Measurements from ENCODE around the gene AOX1. TPM values are rescaled to one million over a fixed set of nuclear protein-coding genes. Genes with fewer than 3 reads are reported as not detected.

AOX1 gene
- polyA plus RNA-seq, 1 of the 3 experiments (the other 2 are of a cell fraction): 3.3 TPM

DNA sequence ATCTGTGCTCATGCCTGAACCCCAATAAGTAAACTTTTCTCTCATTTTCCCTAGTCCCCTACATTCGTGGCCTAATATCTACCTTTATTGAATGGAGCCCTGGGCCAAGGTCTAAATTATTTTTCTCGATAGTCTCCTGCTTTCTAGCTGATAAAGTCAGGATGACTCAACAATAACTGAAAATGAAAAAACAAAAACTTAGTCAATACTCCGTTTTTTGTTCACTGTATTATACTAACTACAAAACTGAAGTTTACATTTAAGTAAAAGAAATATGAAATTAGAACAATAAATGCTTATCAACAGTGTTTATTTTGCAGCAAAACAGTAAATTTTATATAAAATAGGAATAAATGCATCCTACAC, 32.2 kb downstream of the AOX1 start:
- CTCF ChIA-PET: interaction anchor here (0.7 to 2.9 kb wide), 6 partner anchors 32 to 118 kb away, joined by 3 to 17 read pairs (median 4); partner anchors contain the start of gene AOX1
- Histone ChIP-seq H3K27ac (ENCODE audit: low read depth in 2 of 2, low read length in 1 of 2) (peak overlapping the region in 1 of 2 experiments; percentile 34; a peak in 1 of 4 replicates), H3K4me1 (ENCODE audit: control insufficient read depth in 1 of 2, insufficient read depth in 2 of 2, low read depth in 1 of 2, low read length in 1 of 2) (peaks cover 14 to 17% of the 10 kb centered on the region in 2 experiments), H2AFZ (ENCODE audit: low read depth) (no peak overlapping the region), H3K4me2 (no peak overlapping the region), H4K20me1 (ENCODE audit: insufficient read depth) (no peaks in the 10 kb centered on the region), H3K27me3 (ENCODE audit: insufficient read depth) (no peaks in the 10 kb centered on the region), H3K36me3 (replicated peaks in 1 of 2; ENCODE audit: control insufficient read depth in 1 of 2, insufficient read depth in 2 of 2, low read length in 1 of 2) (no peaks in the 10 kb centered on the region), H3K4me3 (ENCODE audit: low read depth in 2 of 2, low read length in 1 of 2) (no peak overlapping the region), H3K79me2 (ENCODE audit: insufficient read depth) (no peaks in the 10 kb centered on the region), H3K9me2 (no peaks in the 10 kb centered on the region), H3F3A (replicated peaks; ENCODE audit: insufficient read depth) (peaks cover 14% of the 10 kb centered on the region), H3K9me3 (no peaks in the 10 kb centered on the region), H3K9ac (no peak overlapping the region)
- POLR2A ChIA-PET: no interaction called here
- TF ChIP-seq RFX5 (IDR thresholded peaks at IDR 0.05; ENCODE audit: low read length) (no peak), TAF1 (IDR thresholded peaks at IDR 0.05; ENCODE audit: borderline replicate concordance, low read depth, low read length) (no peak), SIN3A (IDR thresholded peaks at IDR 0.05; ENCODE audit: borderline replicate concordance, low read depth, low read length) (no peak), RAD21 (IDR thresholded peaks at IDR 0.05; ENCODE audit: low read length) (no peak), FOSL2 (IDR thresholded peaks at IDR 0.05; ENCODE audit: borderline replicate concordance, low read depth) (no peak), MXI1 (IDR thresholded peaks at IDR 0.05; ENCODE audit: low read depth, low read length) (no peak)
- TF ChIP-seq, protein P1, sequence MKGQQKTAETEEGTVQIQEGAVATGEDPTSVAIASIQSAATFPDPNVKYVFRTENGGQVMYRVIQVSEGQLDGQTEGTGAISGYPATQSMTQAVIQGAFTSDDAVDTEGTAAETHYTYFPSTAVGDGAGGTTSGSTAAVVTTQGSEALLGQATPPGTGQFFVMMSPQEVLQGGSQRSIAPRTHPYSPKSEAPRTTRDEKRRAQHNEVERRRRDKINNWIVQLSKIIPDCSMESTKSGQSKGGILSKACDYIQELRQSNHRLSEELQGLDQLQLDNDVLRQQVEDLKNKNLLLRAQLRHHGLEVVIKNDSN (IDR thresholded peaks at IDR 0.05; ENCODE audit: borderline replicate concordance, low read depth): no peak
- TF ChIP-seq, protein P2, sequence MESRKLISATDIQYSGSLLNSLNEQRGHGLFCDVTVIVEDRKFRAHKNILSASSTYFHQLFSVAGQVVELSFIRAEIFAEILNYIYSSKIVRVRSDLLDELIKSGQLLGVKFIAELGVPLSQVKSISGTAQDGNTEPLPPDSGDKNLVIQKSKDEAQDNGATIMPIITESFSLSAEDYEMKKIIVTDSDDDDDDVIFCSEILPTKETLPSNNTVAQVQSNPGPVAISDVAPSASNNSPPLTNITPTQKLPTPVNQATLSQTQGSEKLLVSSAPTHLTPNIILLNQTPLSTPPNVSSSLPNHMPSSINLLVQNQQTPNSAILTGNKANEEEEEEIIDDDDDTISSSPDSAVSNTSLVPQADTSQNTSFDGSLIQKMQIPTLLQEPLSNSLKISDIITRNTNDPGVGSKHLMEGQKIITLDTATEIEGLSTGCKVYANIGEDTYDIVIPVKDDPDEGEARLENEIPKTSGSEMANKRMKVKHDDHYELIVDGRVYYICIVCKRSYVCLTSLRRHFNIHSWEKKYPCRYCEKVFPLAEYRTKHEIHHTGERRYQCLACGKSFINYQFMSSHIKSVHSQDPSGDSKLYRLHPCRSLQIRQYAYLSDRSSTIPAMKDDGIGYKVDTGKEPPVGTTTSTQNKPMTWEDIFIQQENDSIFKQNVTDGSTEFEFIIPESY (IDR thresholded peaks at IDR 0.05; ENCODE audit: borderline replicate concordance, low read depth): no peak
- TF ChIP-seq, protein P3, sequence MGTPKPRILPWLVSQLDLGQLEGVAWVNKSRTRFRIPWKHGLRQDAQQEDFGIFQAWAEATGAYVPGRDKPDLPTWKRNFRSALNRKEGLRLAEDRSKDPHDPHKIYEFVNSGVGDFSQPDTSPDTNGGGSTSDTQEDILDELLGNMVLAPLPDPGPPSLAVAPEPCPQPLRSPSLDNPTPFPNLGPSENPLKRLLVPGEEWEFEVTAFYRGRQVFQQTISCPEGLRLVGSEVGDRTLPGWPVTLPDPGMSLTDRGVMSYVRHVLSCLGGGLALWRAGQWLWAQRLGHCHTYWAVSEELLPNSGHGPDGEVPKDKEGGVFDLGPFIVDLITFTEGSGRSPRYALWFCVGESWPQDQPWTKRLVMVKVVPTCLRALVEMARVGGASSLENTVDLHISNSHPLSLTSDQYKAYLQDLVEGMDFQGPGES (IDR thresholded peaks at IDR 0.05; ENCODE audit: low read depth, low read length): no peak
- TF ChIP-seq, protein P4, sequence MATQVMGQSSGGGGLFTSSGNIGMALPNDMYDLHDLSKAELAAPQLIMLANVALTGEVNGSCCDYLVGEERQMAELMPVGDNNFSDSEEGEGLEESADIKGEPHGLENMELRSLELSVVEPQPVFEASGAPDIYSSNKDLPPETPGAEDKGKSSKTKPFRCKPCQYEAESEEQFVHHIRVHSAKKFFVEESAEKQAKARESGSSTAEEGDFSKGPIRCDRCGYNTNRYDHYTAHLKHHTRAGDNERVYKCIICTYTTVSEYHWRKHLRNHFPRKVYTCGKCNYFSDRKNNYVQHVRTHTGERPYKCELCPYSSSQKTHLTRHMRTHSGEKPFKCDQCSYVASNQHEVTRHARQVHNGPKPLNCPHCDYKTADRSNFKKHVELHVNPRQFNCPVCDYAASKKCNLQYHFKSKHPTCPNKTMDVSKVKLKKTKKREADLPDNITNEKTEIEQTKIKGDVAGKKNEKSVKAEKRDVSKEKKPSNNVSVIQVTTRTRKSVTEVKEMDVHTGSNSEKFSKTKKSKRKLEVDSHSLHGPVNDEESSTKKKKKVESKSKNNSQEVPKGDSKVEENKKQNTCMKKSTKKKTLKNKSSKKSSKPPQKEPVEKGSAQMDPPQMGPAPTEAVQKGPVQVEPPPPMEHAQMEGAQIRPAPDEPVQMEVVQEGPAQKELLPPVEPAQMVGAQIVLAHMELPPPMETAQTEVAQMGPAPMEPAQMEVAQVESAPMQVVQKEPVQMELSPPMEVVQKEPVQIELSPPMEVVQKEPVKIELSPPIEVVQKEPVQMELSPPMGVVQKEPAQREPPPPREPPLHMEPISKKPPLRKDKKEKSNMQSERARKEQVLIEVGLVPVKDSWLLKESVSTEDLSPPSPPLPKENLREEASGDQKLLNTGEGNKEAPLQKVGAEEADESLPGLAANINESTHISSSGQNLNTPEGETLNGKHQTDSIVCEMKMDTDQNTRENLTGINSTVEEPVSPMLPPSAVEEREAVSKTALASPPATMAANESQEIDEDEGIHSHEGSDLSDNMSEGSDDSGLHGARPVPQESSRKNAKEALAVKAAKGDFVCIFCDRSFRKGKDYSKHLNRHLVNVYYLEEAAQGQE (IDR thresholded peaks at IDR 0.05; ENCODE audit: low read depth, low read length): no peak
- WGBS (ENCODE audit: low lambda C conversion rate): 71% methylated on average over 3 of the region's 3 CpGs
- DNase-seq: no peak
